Measurements from ENCODE around the gene RBBP7. TPM values are rescaled to one million over a fixed set of nuclear protein-coding genes. Genes with fewer than 3 reads are reported as not detected.
A peak's percentile ranks its signal among the peaks of the same experiment; 100 is the strongest.

Gene RBBP7
- total and polyA plus RNA-seq, 2 of the 13 experiments (the other 11 are each of a cell fraction or from before 2014, with no cell fraction given): 89.5 to 145 TPM

- POLR2A ChIA-PET: no interaction called here
- no peaks in the 10 kb centered on the region for H3K27me3 ChIP-seq (ENCODE audit: control insufficient read depth in 1 of 2, insufficient read depth in 2 of 2, low read length in 2 of 2)
- H3K27ac ChIP-seq (ENCODE audit: extremely low read length, insufficient read depth, low read length): no peak overlapping the region
- no peaks in the 10 kb centered on the region for H3K4me1 ChIP-seq (ENCODE audit: insufficient read depth, low read length)
- CTCF ChIA-PET (ENCODE audit: low intra/inter-chr PET ratio, low total read pairs): no interaction called here
- H3K4me3 ChIP-seq (replicated peaks in 1 of 3; ENCODE audit: insufficient read depth in 1 of 3, low read depth in 2 of 3, low read length in 3 of 3): no peak overlapping the region
- WGBS (ENCODE audit: low lambda C conversion rate): 88% methylated on average over 8 of the region's 11 CpGs
- TF ChIP-seq ZFP36 (IDR thresholded peaks at IDR 0.05; ENCODE audit: borderline replicate concordance, low read depth, low read length, partially characterized antibody) (no peak), RBM22 (optimal IDR thresholded peaks at IDR 0.05; ENCODE audit: low read length) (peak; percentile 36)
- H3K9me3 ChIP-seq (ENCODE audit: low read length): no peaks in the 10 kb centered on the region
- no peaks in the 10 kb centered on the region for H4K20me1 ChIP-seq (ENCODE audit: insufficient read depth, low read length)
- DNase-seq (ENCODE audit: low spot score) (no peak), FAIRE-seq (no peak), ATAC-seq (no peak)
- no peak overlapping the region for H3K9ac ChIP-seq (ENCODE audit: insufficient read depth, low read depth, low read length)
- no peak overlapping the region for H3K4me2 ChIP-seq (ENCODE audit: low read depth, low read length)
- intact Hi-C loops (cut with micrococcal nuclease; ENCODE audit: unreplicated experiment) (no loop called here), in situ Hi-C loops (cut with HindIII; ENCODE audit: extremely low pct_ligation_motif_present, low pct_unique_long_range_greater_than_20kb) (no loop called here)
- no peaks in the 10 kb centered on the region for H3K79me2 ChIP-seq (ENCODE audit: insufficient read depth, low read length)
- H2AFZ ChIP-seq (ENCODE audit: low read length): no peak overlapping the region
- no TSS peak for BruUV-seq (replicated peaks)
- H3K36me3 ChIP-seq (replicated peaks in 1 of 2; ENCODE audit: control insufficient read depth in 1 of 2, insufficient read depth in 2 of 2, low read length in 2 of 2): peaks cover 3 to 42% of the 10 kb centered on the region in 2 experiments; a peak in 4 of 5 replicates
Observed at GRCh38 chrX:16838202-16839066, 31.7 kb downstream of the RBBP7 start.

- ATAC-seq (peak; percentile 96), FAIRE-seq (no peak), DNase-seq (ENCODE audit: low spot score) (peak; percentile 17)
- ChIA-PET CTCF (ENCODE audit: low intra/inter-chr PET ratio, low total read pairs) (interaction anchor here (1.8 kb wide), 1 partner anchor 10 kb away, joined by 5 read pairs; no protein-coding TSS in a partner anchor), POLR2A (no interaction called here)
- Histone ChIP-seq H4K20me1 (ENCODE audit: insufficient read depth, low read length) (no peaks in the 10 kb centered on the region), H3K9me3 (ENCODE audit: low read length) (no peaks in the 10 kb centered on the region), H3K4me3 (replicated peaks in 1 of 3; ENCODE audit: insufficient read depth in 1 of 3, low read depth in 2 of 3, low read length in 3 of 3) (no peak overlapping the region), H3K27me3 (ENCODE audit: control insufficient read depth in 1 of 2, insufficient read depth in 2 of 2, low read length in 2 of 2) (no peaks in the 10 kb centered on the region), H3K79me2 (ENCODE audit: insufficient read depth, low read length) (no peaks in the 10 kb centered on the region), H3K9ac (ENCODE audit: insufficient read depth, low read depth, low read length) (no peak overlapping the region), H2AFZ (ENCODE audit: low read length) (no peak overlapping the region), H3K27ac (ENCODE audit: extremely low read length, insufficient read depth, low read length) (no peak overlapping the region), H3K4me1 (ENCODE audit: insufficient read depth, low read length) (no peaks in the 10 kb centered on the region), H3K36me3 (replicated peaks in 1 of 2; ENCODE audit: control insufficient read depth in 1 of 2, insufficient read depth in 2 of 2, low read length in 2 of 2) (peaks cover 5 to 44% of the 10 kb centered on the region in 2 experiments), H3K4me2 (ENCODE audit: low read depth, low read length) (no peak overlapping the region)
- intact Hi-C loops (cut with micrococcal nuclease; ENCODE audit: unreplicated experiment): no loop called here
- in situ Hi-C loops (cut with HindIII; ENCODE audit: extremely low pct_ligation_motif_present, low pct_unique_long_range_greater_than_20kb): no loop called here
- BruUV-seq (replicated peaks): no TSS peak
- 87% methylated on average over 7 of the region's 9 CpGs for WGBS (ENCODE audit: low lambda C conversion rate)
- no peak for TF ChIP-seq ZFP36L1 (CRISPR knock-in tag; IDR thresholded peaks at IDR 0.05)
- TF ChIP-seq ZNF766 (CRISPR knock-in tag; IDR thresholded peaks at IDR 0.05; ENCODE audit: borderline replicate concordance): no peak
- TF ChIP-seq ATF1 (CRISPR knock-in tag; IDR thresholded peaks at IDR 0.05): no peak
- TF ChIP-seq ZNF687 (CRISPR knock-in tag; IDR thresholded peaks at IDR 0.05): peak; percentile 54
- TF ChIP-seq PHF21A (CRISPR knock-in tag; IDR thresholded peaks at IDR 0.05): no peak
- no peak for TF ChIP-seq ZBTB46 (CRISPR knock-in tag; IDR thresholded peaks at IDR 0.05; ENCODE audit: borderline replicate concordance)
- peak; percentile 36; the same call in 1 of the 2 replicates for TF ChIP-seq GABPB1 (CRISPR knock-in tag; IDR thresholded peaks at IDR 0.05)
- TF ChIP-seq ZNF768 (CRISPR knock-in tag; IDR thresholded peaks at IDR 0.05): peak; percentile 22; the same call in 1 of the 2 replicates
Observed at GRCh38 chrX:16836371-16836770, 33.8 kb downstream of the RBBP7 start.

Data from HepG2 (cell line).